ENCODE results near the gene ALPI.
A peak's percentile ranks its signal among the peaks of the same experiment; 100 is the strongest.
"Not testable (repeated sequence)": the region's sequence is repeated elsewhere in the genome, so short reads cannot be mapped to it uniquely, and the experiment has no call there.

ALPI gene

GRCh38 chr2:232421189-232421785 is 34.7 kb upstream of the ALPI start:
- no peak for DNase-seq

GRCh38 chr2:232422051-232422450 is 33.9 kb upstream of the ALPI start:
- DNase-seq, result no peak

DNA sequence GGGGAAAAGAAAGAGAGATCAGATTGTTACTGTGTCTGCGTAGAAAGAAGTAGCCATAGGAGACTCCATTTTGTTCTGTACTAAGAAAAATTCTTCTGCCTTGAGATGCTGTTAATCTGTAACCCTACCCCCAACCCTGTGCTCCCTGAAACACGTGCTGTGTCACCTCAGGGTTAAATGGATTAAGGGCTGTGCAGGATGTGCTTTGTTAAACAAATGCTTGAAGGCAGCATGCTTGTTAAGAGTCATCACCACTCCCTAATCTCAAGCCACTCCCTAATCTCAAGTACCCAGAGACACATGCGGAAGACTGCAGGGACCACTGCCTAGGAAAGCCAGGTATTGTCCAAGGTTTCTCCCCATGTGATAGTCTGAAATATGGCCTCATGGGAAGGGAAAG is 33.0 kb upstream of the ALPI start:
- not testable (repeated sequence) for DNase-seq

- not testable (repeated sequence) for DNase-seq
Observed at GRCh38 chr2:232423407-232423806, 32.5 kb upstream of the ALPI start.

- DNase-seq, result no peak
Observed at GRCh38 chr2:232431705-232432590, 24.0 kb upstream of the ALPI start.

DNA sequence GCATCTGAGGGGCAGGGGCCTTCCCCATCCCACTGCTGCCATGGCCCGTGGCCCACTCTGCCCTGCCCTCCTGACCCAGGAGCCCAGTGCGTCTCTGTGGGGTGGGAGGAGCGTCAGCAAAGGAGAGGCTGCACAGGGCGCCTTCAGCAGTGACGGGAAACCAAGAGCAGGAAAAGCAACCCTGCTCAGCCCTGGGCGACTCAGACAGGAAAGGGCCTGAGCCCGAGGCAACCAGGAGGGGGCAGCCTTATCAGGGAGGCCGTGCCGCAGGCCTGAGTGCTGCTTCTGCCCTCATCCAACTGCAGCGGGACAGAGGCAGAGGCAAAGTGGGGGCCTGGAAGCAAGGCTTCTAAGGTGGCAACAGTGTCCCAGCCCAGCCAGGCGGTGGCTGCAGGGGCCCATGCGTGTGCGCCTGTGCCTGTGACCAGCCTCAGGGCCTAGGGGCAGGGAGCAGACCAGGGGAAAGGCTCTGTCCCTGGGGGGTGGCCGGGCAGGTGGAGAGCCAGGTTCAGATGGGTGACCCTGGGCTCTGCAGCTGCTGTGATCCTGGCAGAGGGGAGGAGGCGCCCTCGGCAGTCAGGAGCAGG is 23.3 kb upstream of the ALPI start:
- DNase-seq, result no peak

GRCh38 chr2:232433622-232434021 is 22.3 kb upstream of the ALPI start:
- DNase-seq, result not testable (repeated sequence)

DNA sequence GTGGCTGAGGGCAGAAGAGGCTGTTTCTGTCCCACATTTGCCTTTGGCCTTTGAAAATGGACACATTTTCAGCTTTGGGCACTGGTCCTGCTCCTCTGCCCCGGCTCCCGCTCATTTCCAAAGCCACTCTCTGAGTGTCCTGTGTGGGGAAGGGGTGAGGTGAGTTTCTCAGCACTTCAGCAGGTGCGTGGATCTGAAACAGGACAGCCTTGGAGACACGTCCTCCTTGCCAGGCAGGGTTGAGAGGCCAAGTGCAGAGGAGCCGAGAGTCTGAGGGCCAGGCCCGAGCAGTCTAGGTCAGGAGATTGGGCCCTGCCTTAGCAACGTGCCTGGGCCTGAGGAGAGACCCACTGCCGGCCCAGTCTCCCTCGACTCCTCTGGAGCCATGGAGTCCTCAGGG is 21.9 kb upstream of the ALPI start:
- no peak for DNase-seq

- DNase-seq, result no peak
Observed at GRCh38 chr2:232434563-232435374, 21.2 kb upstream of the ALPI start.

GRCh38 chr2:232435375-232435648 is 20.6 kb upstream of the ALPI start:
- DNase-seq, result no peak

- no peak for DNase-seq
Observed at GRCh38 chr2:232435805-232436204, 20.1 kb upstream of the ALPI start.

- DNase-seq, result peak; percentile 43
Observed at GRCh38 chr2:232436381-232437194, 19.4 kb upstream of the ALPI start.

DNA sequence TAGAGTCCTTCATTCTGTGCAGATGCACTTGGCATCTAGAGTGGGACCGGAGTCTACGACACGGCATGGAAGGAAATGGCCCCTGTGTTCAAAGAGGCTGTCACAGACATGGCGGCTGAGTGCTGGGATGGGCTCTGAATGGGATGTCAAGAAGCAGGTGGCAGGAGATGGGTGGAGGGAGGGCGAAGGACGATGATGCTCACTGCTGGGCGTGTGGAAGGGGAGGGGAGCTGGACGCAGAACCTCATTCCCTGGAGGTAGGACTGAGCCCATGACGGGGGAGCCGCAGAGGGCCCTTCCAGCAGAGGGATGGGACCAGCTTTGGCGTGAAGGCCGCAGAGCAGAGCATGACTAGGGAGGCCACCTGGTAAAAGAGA is 18.8 kb upstream of the ALPI start:
- DNase-seq, result no peak

DNA sequence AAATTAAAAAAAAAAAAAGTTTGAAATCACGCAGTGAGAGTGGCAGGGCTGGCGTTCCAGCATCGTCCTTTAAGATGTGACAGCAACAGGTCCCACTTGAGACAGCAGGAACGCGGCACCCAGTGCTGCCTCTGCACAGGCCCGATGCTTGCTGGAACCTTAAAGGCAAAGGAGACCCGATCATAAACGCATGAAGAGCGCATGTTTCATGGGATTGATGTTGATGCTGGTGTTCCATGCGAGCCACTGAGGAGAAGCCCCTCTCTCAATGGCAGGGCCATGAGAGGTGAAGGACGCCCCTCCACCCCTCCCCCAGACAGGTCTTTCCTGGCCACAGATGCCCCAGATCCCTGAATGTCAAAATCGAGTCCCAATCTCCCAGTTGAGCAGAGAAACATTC is 17.9 kb upstream of the ALPI start:
- no peak for DNase-seq

DNA sequence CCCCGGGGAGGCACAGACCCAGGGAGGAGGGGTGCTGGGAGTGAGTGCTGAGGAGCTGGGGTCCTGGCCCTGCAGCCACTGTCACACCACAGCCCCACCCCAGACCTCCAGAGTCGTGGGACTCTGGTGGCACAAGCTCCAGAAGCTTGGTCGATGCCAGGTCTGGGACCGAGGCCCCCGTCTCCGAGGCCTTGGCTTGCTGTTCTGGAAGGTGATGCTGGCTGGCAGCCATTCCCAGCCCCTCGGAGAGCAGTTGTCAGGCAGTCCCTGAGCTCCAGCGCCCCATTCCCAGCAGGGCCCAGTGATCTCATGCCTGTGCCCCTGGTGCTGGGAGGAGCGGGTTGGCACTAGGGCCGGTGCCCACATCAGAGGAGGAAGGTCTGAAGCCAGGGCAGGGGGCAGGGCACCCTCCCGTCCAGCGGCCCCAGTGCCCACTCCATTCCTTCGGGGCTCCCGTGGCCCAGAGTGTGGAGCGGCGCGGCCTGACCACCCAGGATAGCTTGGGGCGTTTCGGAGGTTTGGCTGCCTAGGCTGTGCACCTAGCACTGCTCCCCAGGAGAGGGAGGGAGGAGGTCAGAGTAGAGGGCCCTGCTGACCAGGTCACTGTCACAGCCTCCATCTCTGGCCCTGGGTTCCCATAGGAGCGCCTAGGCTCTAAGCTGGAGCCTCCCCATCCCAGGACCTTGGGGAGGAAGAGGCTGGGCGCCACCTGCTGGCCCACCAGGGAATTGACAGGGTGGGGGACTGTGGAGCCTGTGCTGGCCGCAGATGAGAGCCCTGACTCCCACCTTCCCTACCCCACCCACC is 16.8 kb upstream of the ALPI start:
- peak; percentile 80 for DNase-seq

- no peak for DNase-seq
Observed at GRCh38 chr2:232439758-232440135, 16.2 kb upstream of the ALPI start.

DNA sequence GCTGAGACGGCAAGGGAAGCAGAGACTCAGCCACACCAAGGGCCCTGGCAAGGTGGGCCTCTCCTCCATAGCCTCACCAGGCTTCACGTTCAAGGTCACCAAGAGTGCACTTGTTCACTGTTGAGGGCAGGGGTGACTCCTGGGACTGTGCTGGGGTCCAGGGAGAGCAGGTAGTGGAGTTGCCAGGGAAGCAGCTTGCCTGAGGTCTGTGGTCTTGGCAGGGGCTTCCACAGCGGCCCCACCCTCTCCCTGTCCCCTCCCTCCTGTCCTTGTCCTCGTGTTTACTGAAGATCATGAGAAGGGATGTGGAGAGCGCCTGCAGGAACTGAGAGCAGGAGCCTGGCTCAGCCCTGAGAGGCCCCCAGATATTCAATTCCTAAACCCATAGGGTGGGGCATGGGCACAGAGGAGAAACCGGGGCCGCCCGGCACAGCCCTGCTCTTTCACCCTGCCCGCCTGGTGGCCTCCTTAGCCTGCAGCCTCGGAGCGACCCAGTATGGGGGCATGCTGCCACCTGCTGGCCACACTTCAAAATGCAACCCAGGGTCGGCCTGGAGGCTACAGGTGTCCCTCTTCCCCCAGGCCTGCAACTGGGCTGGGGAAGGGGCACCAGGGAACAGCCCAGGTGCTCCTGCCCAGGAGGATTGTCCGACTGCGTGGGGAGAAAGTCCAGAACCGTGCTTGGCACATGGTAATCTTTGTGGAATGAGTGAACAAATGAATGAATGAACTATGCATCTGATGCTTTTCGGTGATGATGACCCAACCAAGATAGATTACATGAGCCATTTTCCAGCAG is 15.5 kb upstream of the ALPI start:
- peak; percentile 99 for DNase-seq

- no peak for DNase-seq
Observed at GRCh38 chr2:232441147-232441651, 14.8 kb upstream of the ALPI start.

DNA sequence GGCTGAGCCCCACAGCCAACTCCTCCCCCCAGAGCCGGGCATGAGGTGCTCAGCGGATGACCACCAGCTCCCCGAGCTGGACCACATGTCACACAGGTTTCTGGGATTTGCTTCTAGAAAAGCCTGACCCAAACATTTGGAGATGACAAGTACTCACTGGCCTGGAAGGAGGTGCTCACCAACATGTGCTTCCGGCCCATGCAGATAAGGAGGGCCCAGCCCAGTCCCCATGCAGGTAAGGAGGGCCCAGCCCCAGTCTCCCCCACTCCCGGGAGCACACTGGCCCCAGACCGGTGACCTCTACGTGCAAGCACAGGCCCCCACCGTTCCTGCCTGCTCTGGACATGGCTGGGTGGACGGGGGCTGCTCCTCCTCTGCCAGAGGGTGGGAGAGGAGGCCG is 14.0 kb upstream of the ALPI start:
- not testable (repeated sequence) for DNase-seq

DNA sequence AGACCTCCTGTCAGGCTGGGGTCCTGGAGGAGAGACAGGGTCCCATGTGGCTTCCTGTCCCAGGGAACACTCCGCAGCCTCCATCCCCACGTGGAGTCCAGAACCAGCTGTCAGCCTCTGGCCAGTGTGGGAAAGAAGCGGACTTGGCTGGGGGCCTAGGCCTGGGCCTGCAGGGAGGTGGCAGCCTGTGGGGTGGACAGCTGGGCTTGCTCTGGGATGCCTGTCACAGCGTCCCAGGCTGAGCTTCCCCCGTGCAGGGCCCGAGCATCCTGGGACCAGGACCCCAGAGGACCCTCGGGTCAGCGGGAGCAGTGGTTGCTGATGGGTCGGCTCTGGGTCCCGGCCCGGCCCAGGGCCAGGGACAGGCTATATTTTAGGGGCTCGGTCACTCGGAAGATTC is 13.5 kb upstream of the ALPI start:
- not testable (repeated sequence) for DNase-seq

DNA sequence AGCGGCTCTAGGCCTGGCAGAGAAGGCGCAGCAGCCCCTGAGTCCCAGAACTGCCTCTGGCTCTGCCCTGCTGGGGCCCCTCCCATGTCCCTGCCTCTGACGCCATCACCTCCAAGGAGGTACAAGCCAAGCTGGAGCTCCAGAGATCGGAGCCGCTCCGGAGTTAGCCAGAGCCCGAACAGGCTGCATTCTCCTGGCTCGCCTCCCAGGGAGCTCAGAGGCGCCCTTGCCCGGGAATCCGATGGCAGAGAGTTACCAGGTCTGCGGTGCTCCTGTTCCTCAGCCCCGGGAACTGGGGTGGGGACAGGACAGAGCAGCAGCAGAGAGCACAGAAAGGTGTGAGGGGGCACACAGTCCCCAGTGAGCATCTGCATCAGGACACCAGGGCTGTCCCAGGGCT is 12.9 kb upstream of the ALPI start:
- not testable (repeated sequence) for DNase-seq
